Mesodermal cell (in vitro differentiated cells): ENCODE measurements around the gene TEDDM1.

Experiments
- H3K27ac ChIP-seq: 2 replicates; pipeline ENCODE4 v1.7.0; 2013; ENCODE audit warnings: mild to moderate bottlenecking, low read depth, low read length, moderate library complexity; ENCODE audit not compliant: severe bottlenecking
- H3K36me3 ChIP-seq: 2 replicates; pipeline ENCODE4 v1.7.1; 2013; ENCODE audit warnings: mild to moderate bottlenecking, low read length, moderate library complexity; ENCODE audit not compliant: control insufficient read depth, insufficient read depth
- H3K4me1 ChIP-seq: one replicate; pipeline ENCODE4 v1.7.1; 2013; ENCODE audit warnings: mild to moderate bottlenecking, low read length; ENCODE audit not compliant: insufficient read depth, control insufficient read depth, poor library complexity, severe bottlenecking
- H3K4me3 ChIP-seq: 2 replicates; pipeline ENCODE4 v1.7.0; 2013; ENCODE audit warnings: low read length, control low read depth, mild to moderate bottlenecking; ENCODE audit not compliant: insufficient read depth, poor library complexity, severe bottlenecking; ENCODE audit errors: extremely low read depth
- H3K9me3 ChIP-seq: 2 replicates; pipeline ENCODE4 v1.7.1; 2013; ENCODE audit warnings: mild to moderate bottlenecking, low read length, moderate library complexity; ENCODE audit not compliant: control insufficient read depth
- WGBS, 2 experiments: methylation state at CpG; one replicate each; pipeline ENCODE4 v1.1.5; 2013; ENCODE audit warnings: missing lambda C conversion rate in 2 of 2; ENCODE audit not compliant: insufficient coverage in 2 of 2; 5-methylcytosine and 5-hydroxymethylcytosine counted together

Gene TEDDM1

GRCh38 chr1:182388392-182389134, 11.9 kb downstream of the TEDDM1 start:
- H3K27ac ChIP-seq = no peak overlapping the region
- H3K9me3 ChIP-seq = no peaks in the 10 kb centered on the region
- H3K4me1 ChIP-seq = peaks cover 10% of the 10 kb centered on the region
- H3K4me3 ChIP-seq = peak overlapping the region; percentile 96
- H3K36me3 ChIP-seq = peaks cover 70% of the 10 kb centered on the region
- 100% methylated on average over 2 of the region's 5 CpGs; no CpG with 5 or more reads in 1 of the 2 experiments for WGBS, 2 experiments

GRCh38 chr1:182387566-182387965, 12.9 kb downstream of the TEDDM1 start:
- no peaks in the 10 kb centered on the region for H3K9me3 ChIP-seq
- H3K4me1 ChIP-seq = peaks cover 10% of the 10 kb centered on the region
- peaks cover 80% of the 10 kb centered on the region for H3K36me3 ChIP-seq
- H3K27ac ChIP-seq = no peak overlapping the region
- WGBS, 2 experiments = 100% methylated on average over 1 of the region's 2 CpGs; no CpG with 5 or more reads in 1 of the 2 experiments
- H3K4me3 ChIP-seq = no peak overlapping the region

- Histone ChIP-seq H3K4me1 (peaks cover 10% of the 10 kb centered on the region), H3K9me3 (no peaks in the 10 kb centered on the region), H3K4me3 (no peak overlapping the region), H3K27ac (no peak overlapping the region), H3K36me3 (peaks cover 86% of the 10 kb centered on the region)
- WGBS, 2 experiments = 85 to 95% methylated on average over 3 to 5 of the region's 5 CpGs
These were observed 13.5 kb downstream of the TEDDM1 start for GRCh38 chr1:182386980-182387379.

- H3K36me3 ChIP-seq = peaks cover 92% of the 10 kb centered on the region
- H3K27ac ChIP-seq = no peak overlapping the region
- peaks cover 10% of the 10 kb centered on the region for H3K4me1 ChIP-seq
- WGBS, 2 experiments = 92 to 98% methylated on average over 5 of the region's 8 CpGs
- H3K4me3 ChIP-seq = no peak overlapping the region
- no peaks in the 10 kb centered on the region for H3K9me3 ChIP-seq
These were observed 14.3 kb downstream of the TEDDM1 start for GRCh38 chr1:182385885-182386853.

GRCh38 chr1:182384387-182384960, 16.0 kb downstream of the TEDDM1 start:
- H3K4me1 ChIP-seq = peaks cover 10% of the 10 kb centered on the region
- 97% methylated on average over 18 to 19 of the region's 19 CpGs for WGBS, 2 experiments
- no peak overlapping the region for H3K27ac ChIP-seq
- H3K4me3 ChIP-seq = no peak overlapping the region
- H3K9me3 ChIP-seq = no peaks in the 10 kb centered on the region
- H3K36me3 ChIP-seq = peaks cover 79% of the 10 kb centered on the region

- Histone ChIP-seq H3K4me1 (peaks cover 10% of the 10 kb centered on the region), H3K9me3 (no peaks in the 10 kb centered on the region), H3K4me3 (no peak overlapping the region), H3K36me3 (peaks cover 75% of the 10 kb centered on the region), H3K27ac (no peak overlapping the region)
- 92 to 100% methylated on average over 2 to 4 of the region's 7 CpGs for WGBS, 2 experiments
These were observed 16.5 kb downstream of the TEDDM1 start for GRCh38 chr1:182383934-182384333.

GRCh38 chr1:182383037-182383661, 17.3 kb downstream of the TEDDM1 start:
- H3K36me3 ChIP-seq = peaks cover 67% of the 10 kb centered on the region
- WGBS, 2 experiments = 80 to 89% methylated on average over 2 of the region's 4 CpGs

GRCh38 chr1:182381962-182382819, 18.3 kb downstream of the TEDDM1 start:
- peak overlapping the region; percentile 30 for H3K27ac ChIP-seq
- H3K36me3 ChIP-seq = peaks cover 58% of the 10 kb centered on the region
- no peak overlapping the region for H3K4me3 ChIP-seq
- WGBS, 2 experiments = 98% methylated on average over 4 to 5 of the region's 9 CpGs
- no peaks in the 10 kb centered on the region for H3K9me3 ChIP-seq
- peaks cover 6% of the 10 kb centered on the region for H3K4me1 ChIP-seq

More at GRCh38 chr1:182383037-182383661, 17.3 kb downstream of the TEDDM1 start:
- Histone ChIP-seq H3K27ac (no peak overlapping the region), H3K4me3 (no peak overlapping the region), H3K9me3 (no peaks in the 10 kb centered on the region), H3K4me1 (peaks cover 4% of the 10 kb centered on the region)

- no peak overlapping the region for H3K27ac ChIP-seq
- no peak overlapping the region for H3K4me3 ChIP-seq
- peaks cover 7% of the 10 kb centered on the region for H3K4me1 ChIP-seq
- no peaks in the 10 kb centered on the region for H3K9me3 ChIP-seq
- 81 to 90% methylated on average over 2 to 3 of the region's 4 CpGs for WGBS, 2 experiments
- peaks cover 38% of the 10 kb centered on the region for H3K36me3 ChIP-seq
These were observed 20.3 kb downstream of the TEDDM1 start for GRCh38 chr1:182380199-182380598.
